GM10847 (cell line): ENCODE results near the gene ARHGEF28.

ENCODE experiments used
- POLR2A ChIP-seq: IDR thresholded peaks from 2 replicates; pipeline ENCODE4 v1.6.1; 2011; ENCODE audit not compliant: insufficient read length; ENCODE audit errors: extremely low read depth

Gene ARHGEF28

DNA sequence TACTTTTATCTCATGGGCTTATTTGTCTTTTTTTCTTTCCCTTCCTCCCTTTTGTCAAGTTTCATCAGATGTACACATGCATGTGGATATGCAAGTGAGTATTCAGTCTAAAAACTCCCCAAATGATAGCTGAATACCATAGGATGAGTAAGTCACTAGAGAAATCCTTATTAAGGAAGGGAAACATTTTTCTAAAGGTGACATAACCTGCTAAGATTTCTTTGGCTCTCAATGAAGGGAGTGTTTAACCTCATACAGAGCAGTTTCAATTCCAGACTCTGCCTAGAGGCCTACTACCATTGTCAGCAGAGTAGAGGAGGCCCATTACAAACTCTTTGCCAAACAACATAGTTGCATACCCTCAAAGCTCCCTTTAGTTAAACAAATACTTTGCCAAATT is 192.4 kb downstream of the ARHGEF28 start:
- TF ChIP-seq POLR2A = no peak

DNA sequence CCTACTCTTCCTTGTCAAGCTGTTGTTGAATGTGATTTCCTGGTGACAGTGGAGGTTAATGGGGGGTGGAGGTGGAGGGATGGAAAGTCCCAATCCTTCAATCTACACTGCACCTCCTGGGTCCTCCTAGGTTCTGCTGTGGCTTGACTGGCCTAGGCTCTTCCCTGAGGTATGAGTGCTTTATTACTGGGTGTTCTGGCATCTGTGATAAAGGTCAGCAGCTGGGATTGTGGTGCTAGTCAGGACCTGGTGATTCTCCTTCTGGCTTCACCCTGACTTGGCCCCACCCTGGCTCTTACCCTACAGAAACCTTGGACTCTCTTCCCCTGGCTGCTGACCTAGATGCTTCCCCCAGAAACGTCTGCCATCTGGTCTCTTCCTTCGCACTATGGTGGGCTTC is 194.3 kb downstream of the ARHGEF28 start:
- TF ChIP-seq POLR2A = no peak

DNA sequence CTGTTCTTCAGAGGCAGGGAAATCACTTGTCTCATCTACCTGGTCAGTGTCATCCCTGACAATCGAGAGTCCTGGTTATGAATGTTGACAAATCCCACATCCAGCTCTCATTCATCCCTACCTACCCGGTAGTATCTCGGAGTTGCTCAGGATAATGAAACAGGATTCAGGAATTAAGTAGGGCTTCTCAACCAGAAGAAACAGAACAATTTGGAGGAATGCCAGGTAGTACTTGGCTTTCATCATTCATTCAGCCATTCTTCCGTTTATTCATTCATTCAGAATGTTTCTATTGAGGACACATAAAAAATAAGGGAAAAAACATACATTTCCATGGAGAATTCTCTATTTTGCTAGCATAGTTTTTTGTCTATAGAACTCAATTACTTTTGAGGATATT is 195.0 kb downstream of the ARHGEF28 start:
- no peak for TF ChIP-seq POLR2A

DNA sequence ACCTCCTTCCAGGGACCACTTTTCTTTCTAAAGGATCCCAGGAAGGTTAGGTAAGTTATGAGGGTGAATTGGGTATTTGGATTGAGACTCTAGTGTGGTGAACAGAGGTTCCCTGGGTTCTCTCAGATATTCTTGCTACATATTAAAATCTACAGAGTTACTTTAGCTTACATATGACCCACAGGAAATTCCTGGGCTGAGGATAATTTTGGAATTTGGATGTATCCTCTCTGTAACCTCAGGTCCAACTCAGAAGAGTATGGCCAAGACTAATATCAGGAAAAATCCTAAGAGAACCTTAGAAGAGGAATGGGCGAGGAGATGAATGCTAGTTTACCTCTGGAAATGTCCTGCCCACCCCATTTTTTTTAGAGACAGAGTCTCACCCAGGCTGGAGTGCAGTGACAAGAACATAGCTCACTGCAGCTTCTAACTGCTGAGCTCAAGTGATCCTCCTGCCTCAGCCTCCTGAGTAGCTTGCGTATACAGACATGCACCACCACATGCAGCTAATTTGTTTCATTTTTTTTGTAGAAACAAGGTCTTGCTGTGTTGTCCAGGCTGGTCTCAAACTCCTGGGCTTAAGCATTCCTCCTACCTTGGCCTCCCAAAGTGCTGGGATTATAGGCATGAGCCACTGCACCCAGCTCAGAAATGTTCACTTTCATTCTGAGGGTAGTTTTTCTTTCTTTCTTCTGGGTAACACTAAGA is 196.4 kb downstream of the ARHGEF28 start:
- TF ChIP-seq POLR2A = no peak

DNA sequence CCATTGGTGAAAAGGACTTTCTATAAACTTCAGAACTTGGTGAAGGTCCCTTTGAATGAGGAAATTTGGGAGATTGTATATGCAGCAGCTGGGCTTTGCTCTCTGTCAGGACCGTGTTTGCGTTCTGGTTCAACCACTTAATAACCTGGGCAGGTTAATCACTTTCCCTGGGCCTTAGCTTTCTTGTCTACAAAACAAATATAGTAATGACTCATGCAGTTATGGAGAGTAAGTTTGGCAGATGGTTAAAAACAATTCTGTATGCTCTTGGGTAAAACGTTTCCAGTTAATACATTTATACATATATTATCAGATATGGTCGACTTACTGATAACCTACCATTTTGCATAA is 197.0 kb downstream of the ARHGEF28 start:
- no peak for TF ChIP-seq POLR2A

DNA sequence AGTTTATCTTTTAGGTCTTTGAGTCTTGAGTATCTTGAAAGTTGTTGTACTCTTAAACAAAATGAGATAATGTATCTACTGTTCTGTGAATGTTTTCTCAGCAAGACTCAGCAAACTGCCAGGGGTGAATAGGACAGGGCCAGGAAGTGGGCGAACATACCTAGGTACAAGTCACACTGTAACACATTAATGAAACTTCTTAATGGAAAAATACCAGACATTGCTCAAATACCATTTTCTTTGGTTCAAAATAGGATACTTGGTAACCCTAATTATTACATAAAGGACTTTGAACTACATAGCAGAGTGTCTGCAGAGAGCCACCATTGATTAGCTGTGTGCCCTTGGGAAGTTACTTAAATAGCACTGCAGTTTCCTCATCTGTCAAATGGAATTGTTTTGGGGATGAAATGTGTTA is 197.5 kb downstream of the ARHGEF28 start:
- no peak for TF ChIP-seq POLR2A

DNA sequence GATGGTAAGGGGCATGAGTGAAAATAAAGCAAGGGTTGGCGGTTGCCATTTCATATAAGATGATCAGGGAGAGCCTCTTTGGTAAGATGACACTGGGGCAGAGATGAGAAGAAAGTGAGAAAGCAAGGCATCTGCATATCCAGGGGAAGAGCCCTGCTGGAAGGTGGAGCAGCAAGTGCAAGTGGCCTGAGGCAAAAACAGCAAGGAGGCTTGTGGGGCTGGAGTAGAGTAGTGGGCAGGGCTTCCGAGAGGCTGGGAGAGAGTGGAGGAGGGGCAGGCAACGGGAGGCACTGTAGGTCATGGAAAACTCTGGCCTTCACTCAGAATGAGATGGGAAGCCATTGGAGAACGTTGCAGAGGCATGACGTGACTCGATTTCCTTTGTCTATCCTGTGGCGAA is 199.2 kb downstream of the ARHGEF28 start:
- TF ChIP-seq POLR2A = no peak

DNA sequence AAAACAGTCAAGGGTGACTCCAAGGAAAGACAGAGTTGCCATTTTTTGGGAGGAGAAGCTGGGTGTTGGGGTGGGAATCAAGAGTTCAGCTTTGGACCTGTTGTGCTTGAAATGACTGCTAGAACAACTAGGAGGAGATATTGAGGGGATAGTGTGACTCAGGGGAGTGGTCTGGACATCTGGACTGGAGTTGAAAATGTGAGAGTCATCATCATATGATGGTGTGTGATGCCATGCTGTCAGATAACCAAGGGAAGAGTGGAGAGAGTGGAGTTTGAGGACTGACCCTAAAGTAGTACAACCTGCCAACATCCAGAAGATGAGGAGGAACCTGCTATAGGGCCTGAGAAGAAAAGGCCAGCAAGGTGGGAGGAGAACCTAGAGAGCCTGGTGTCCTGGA is 199.7 kb downstream of the ARHGEF28 start:
- TF ChIP-seq POLR2A = no peak

DNA sequence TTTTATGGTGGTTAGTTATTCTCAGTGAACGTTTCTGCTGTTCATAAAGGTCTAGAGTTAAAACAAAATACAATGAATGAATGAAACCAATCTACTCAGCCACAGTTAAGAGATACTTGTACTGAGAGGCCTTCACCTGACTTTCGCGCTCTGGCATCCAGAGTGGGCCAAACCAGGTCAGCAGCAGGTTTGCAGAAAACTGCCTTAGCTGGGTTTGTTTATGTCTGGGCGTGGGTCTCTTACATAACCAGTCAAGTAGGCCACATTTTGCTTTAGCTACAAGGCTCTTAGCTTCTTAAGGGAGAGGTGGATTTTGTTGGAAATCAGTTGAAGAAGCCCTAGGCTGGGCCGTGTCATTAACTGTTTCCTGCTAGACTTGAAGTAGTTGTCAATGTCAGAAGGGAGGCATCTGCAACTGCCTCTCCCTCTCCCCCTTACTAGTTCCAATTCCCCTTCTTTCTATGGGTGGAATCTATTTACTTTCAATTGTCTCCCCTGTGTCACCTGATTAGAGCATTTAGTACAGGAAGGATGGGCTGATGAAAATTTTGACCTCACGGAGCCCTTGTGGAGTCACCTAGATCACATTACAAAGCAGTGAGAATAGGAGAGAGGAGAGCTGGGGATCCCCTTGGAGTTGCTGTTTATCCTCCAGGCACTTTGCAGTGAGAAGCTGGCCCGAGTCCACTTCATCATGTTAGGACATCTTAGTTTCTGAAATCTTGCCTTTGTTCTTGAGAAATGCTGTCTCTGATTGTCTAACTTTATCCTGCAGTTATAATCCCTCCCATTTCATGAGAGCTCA is 200.5 kb downstream of the ARHGEF28 start:
- no peak for TF ChIP-seq POLR2A

DNA sequence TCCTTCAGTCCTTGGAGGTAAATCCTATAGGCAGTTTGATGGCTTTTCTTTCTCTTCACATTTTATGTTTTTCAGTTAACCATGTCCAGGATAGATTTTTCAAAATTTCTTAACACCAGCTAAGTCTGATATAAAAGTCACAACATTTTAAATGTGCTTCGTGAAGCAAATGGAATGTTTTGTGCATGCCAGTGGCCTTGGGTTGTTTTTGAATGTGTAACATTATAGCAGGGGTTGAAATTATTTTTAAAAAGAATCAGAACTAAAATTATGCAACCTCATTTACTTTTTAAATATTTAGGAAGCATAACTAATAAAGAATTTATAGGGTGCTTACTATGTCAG is 201.1 kb downstream of the ARHGEF28 start:
- no peak for TF ChIP-seq POLR2A

DNA sequence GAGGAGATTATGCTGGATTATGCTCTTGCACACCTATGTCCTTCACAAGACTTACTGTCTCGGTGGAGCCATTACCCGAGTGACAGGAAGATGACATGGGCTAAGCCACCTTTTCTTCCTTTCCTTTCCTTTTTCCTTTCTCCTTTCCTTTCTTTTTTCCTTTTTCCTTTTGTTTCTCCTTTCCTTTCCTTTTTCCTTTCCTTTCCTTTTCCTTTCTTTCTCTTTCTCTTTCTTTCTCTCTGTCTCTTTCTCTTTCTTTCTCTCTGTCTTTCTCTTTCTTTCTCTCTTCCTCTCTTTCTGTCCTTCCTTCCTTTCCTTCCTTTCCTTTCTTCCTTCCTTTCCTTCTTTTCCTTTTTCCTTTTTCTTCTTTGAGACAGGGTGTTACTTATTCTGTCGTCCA is 202.5 kb downstream of the ARHGEF28 start:
- no peak for TF ChIP-seq POLR2A

DNA sequence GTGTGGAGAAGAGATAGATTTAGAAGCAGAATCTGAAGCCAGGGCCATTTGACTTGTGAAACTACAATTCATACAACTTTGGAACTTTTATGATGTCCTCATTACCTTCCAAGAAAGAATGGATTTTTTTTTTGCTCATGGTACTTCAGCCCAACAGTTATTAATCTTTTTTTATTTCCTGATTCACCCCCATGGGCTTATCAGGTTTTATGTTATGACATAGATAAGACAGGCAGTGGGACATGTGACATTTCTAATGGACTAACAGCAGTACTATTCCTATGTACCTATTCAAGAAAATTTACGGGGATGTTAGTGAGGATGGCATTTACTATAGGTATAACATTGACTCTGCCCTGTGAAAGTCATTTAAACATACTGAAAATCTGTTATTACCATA is 204.7 kb downstream of the ARHGEF28 start:
- no peak for TF ChIP-seq POLR2A

DNA sequence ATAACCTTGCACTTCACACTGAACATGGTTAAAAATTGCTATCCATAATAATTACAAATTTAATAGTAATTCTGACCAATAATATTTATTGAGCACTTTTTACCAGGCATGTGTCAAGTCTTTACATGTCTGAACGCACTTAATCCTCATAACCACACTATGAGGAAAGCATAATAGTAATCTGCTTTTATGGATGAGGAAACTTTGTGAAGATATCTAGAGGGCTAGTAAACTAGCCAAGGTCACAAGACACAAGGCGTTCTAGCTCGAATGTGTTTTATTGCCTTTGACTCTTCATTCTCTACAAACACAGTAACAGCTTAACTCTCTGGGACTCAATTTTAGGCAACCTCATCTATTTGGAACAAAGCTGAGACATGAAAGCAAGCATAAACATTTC is 205.1 kb downstream of the ARHGEF28 start:
- no peak for TF ChIP-seq POLR2A

DNA sequence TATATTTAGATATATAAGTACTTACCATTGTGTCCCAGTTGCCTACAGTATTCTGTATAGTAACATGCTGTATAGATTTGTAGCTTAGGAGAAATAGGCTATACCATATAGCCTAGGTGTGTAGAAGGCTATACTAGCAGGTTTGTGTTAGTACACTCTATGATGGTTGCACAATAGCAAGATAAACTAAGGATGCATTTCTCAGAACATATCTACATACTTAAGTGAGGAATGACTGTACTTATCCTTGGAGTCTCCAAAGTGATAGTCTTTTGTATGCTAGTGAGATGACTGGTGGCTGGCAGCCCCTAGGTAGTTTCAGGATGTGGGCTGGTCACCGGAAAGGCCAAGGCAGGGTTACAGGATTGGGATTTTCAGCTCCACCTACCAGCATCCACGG is 208.7 kb downstream of the ARHGEF28 start:
- TF ChIP-seq POLR2A = no peak

DNA sequence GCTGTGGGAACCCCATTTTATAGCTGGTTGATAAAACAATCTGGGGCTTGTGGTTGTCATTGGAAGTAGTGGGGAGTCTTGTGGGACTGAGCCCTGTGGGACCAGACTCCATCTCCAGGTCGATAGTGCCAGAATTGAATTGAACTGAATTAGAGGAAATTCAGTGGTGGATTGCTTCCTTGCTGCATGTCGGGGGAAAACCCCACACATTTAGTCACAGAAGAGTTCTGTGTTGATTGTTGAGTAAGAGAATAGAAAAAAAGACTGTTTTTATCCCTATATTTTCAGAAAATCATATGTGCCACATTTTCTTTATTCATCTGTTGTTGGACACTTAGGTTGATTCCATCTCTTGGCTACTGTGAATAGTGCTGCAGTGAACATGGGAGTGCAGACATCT is 209.7 kb downstream of the ARHGEF28 start:
- no peak for TF ChIP-seq POLR2A

DNA sequence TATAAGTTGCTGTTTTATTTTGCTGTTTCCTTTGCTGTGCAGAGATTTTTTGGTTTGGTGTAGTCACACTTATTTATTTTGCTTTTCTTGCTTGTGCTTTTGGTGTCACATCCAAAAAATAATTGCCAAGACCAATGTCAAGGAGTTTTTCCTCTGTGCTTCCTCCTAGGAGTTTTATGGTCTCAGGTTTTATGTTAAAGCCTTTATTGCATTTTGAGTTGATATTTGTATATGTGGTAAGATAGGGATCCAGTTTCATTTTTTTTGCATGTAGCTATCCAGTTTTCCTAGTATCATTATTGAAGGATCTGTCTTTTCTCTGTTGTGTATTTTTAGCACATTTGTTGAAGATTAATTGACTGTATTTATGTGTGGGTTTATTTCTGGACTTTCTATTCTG is 210.6 kb downstream of the ARHGEF28 start:
- no peak for TF ChIP-seq POLR2A

DNA sequence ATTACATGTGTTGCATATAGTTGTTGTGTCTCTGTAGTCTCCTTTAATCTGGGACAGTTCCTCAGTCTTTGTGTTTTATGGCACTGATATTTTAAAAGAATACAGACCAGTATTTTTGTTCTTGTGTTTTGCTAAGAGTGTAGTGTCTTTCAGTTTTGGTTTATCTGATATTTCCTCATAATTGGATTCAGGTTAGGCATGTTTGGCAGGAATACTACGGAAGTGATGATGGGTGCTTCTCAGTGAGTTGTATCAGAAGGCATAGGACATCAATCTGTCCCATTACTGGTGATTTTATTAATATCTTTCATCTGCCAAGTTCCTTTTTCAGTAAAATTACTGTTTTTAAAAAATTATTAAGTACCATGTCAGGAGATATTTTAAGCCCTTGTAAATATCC is 212.9 kb downstream of the ARHGEF28 start:
- no peak for TF ChIP-seq POLR2A

DNA sequence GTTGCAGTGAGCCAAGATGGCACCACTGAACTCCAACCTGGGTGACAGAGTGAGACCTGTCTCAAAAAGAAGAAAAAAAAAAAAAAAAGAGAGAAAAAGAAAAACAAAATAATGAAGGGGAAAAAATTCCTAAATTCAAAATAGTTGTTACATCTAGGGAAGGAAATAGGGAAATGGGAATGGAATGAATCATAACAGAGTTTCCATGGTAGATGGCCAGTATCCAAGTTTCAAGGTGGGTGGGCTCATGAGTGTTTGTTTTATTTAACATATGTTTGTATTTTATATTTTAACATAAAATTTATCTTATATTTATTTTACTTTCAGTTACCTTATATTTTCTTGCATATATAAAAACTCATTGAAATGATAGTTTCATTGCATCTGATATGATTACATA is 215.6 kb downstream of the ARHGEF28 start:
- TF ChIP-seq POLR2A = no peak

DNA sequence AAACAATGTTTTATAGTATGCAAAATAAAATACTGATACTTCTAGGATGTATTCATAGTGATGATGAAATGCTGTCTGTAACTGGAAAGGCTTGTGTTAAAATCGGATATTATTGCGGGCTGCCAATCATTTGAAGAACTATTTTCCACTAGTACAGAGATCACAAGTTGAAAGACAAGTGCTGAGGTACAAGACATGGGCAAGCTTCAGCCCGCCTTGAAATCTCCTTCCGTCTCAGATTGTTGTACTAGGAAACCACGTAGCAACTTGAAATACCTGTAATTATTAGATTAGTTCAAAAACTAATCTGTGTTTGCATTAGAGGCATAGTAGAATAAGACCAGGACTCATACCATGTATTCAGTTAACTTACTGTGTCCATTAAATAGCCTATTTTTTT is 218.2 kb downstream of the ARHGEF28 start:
- TF ChIP-seq POLR2A = no peak
